K562 (cell line): ENCODE results near the gene DYNLT4. TPM values are rescaled to one million over a fixed set of nuclear protein-coding genes. Genes with fewer than 3 reads are reported as not detected.

Experiments
- ARID4B ChIP-seq: sonication (generic); formaldehyde crosslinking; IDR thresholded peaks from 2 replicates; pipeline ENCODE4 v1.8.0; 2022; ENCODE audit warnings: mild to moderate bottlenecking, missing genetic modification reagents
- EHMT2 ChIP-seq: fragments of 450-650 bp; IDR thresholded peaks from 2 replicates; pipeline ENCODE4 v1.6.1; 2018; ENCODE audit warnings: antibody characterized with exemption
- ETV1 ChIP-seq: fragments of 450-650 bp; conservative IDR thresholded peaks from 2 replicates; pipeline ENCODE4 v1.6.1; 2016; ENCODE audit warnings: missing genetic modification characterization, control low read depth, low read depth, missing compliant biosample characterization
- HLTF ChIP-seq: fragments of 450-650 bp; IDR thresholded peaks from 2 replicates; pipeline ENCODE4 v1.6.1; 2016
- MEF2A ChIP-seq: IDR thresholded peaks from 2 replicates; pipeline ENCODE4 v1.6.1; 2011; ENCODE audit warnings: low read depth, mild to moderate bottlenecking, low read length, moderate library complexity; ENCODE audit not compliant: control insufficient read depth
- MEIS2 ChIP-seq: fragments of 450-650 bp; IDR thresholded peaks from 2 replicates; pipeline ENCODE4 v1.6.1; 2014; ENCODE audit warnings: mild to moderate bottlenecking; ENCODE audit not compliant: partially characterized antibody
- RNF219 ChIP-seq: fragments of 250-450 bp; sonication (Bioruptor Pico); IDR thresholded peaks from 2 replicates; pipeline ENCODE4 v1.5.0; 2022; ENCODE audit warnings: mild to moderate bottlenecking
- SIN3B ChIP-seq: fragments of 450-650 bp; IDR thresholded peaks from 2 replicates; pipeline ENCODE4 v1.6.1; 2017; ENCODE audit warnings: low read depth, mild to moderate bottlenecking, moderate library complexity
- SPI1 ChIP-seq: IDR thresholded peaks from 2 replicates; pipeline ENCODE4 v1.6.1; 2011; ENCODE audit warnings: low read depth, low read length, control low read depth, borderline replicate concordance
- TFAM ChIP-seq: fragments of 250-450 bp; sonication (Bioruptor Pico); conservative IDR thresholded peaks from 2 replicates; pipeline ENCODE4 v1.5.0; 2021; ENCODE audit warnings: mild to moderate bottlenecking, moderate library complexity
- ZFX ChIP-seq: sonication (generic); formaldehyde crosslinking; IDR thresholded peaks from 2 replicates; pipeline ENCODE4 v1.8.0; 2022; ENCODE audit warnings: mild to moderate bottlenecking, missing genetic modification reagents, moderate library complexity
- ZNF318 ChIP-seq, 2 experiments: fragments of 450-650 bp; IDR thresholded peaks; 2 replicates each; pipeline ENCODE4 v1.6.1; 2016; ENCODE audit warnings: mild to moderate bottlenecking in 2 of 2, borderline replicate concordance in 1 of 2, low read depth in 1 of 2, moderate library complexity in 1 of 2
- polyA plus RNA-seq, 8 experiments: library from polyadenylated mRNA; depleted of rRNA in 4 of 8; stranded (reverse) in 5 of 8; unstranded in 3 of 8; fragments of >200 nt; fragmentation: Nextera tagmentation in 2 of 8; fragmentation: Illumina TruSeq in 1 of 8; extraction: Ambion mirVana in 2 of 8; extraction: Trizol in 1 of 8; gene quantifications; 2 replicates each; pipeline versions ENCODE4 v1.2.1 to v1.2.3, GENCODE V29; 2011 to 2014; ENCODE audit warnings: inconsistent platforms in 1 of 8, missing spikeins in 1 of 8
- total RNA-seq, 7 experiments: library from RNA; depleted of rRNA in 6 of 7; stranded (reverse); fragments of >200 nt in 6 of 7; fragmentation: Illumina TruSeq in 2 of 7; extraction: Trizol in 2 of 7; gene quantifications; 2 replicates each; pipeline versions ENCODE4 v1.2.1 to v1.2.3, GENCODE V29; 2011 to 2021; ENCODE audit warnings: low replicate concordance in 1 of 7

Gene DYNLT4
- total and polyA plus RNA-seq, 9 of the 15 experiments (the other 6 are each of a cell fraction or from before 2014, with no cell fraction given), result 0.29 to 0.73 TPM; not detected in 7

- no peak for TF ChIP-seq SIN3B
- TF ChIP-seq MEIS2, result no peak
- TF ChIP-seq HLTF, result no peak
- no peak for TF ChIP-seq ETV1 (tag)
- peak; percentile 86 for TF ChIP-seq ZFX (CRISPR knock-in tag)
- no peak for TF ChIP-seq MEF2A
- no peak for TF ChIP-seq ZNF318 (IDR thresholded peaks at IDR 0.05; ENCODE audit: borderline replicate concordance in 1 of 2, low read depth in 1 of 2)
- no peak for TF ChIP-seq RNF219
- TF ChIP-seq TFAM (CRISPR knock-in tag), result no peak
- TF ChIP-seq SPI1, result no peak
- TF ChIP-seq EHMT2, result no peak
- no peak for TF ChIP-seq ARID4B (CRISPR knock-in tag)
Observed at GRCh38 chr1:44842862-44843655, 35.9 kb upstream of the DYNLT4 start, which contains the start of gene PTCH2 (continued).
